Measurements from ENCODE around the gene MGRN1.

Gene MGRN1

DNA sequence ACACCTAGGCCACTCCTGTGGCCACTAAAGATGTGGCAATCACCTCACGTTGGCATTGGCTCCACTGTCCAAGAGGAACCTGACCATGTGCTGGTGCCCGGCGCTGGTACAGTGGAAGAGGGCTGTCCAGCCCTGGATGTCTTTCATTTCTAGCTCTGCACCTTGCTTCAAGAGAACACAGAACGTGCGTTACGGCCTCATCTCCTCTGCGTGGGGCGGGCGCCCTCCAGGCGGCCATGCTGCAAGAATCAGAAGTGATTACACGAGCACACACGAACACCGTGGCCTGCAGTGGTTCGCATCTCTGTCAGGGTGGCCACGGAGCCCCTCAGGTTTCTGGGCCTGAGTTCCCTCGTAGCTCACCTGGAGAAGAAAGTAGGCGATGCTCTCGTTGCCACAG, 102.0 kb downstream of the MGRN1 start:
- no peaks in the 10 kb centered on the region for H3K9me3 ChIP-seq (ENCODE audit: control insufficient read depth, insufficient read depth, low read depth, low read length)
- H3K4me1 ChIP-seq (ENCODE audit: control insufficient read depth, insufficient read depth, low read length), result no peaks in the 10 kb centered on the region
- POLR2A ChIA-PET, result no interaction called here
- CTCF ChIA-PET, result no interaction called here
- no peak overlapping the region for H3K27ac ChIP-seq (ENCODE audit: extremely low read depth, low read depth, low read length)
- TF ChIP-seq ZBTB8A (tag by site-specific recombination; IDR thresholded peaks at IDR 0.05) (no peak), ZNF670 (tag by site-specific recombination; IDR thresholded peaks at IDR 0.05; ENCODE audit: low read depth) (no peak), ZNF514 (tag by site-specific recombination; IDR thresholded peaks at IDR 0.05) (no peak), ZIC2 (tag by site-specific recombination; IDR thresholded peaks at IDR 0.05) (no peak), IKZF3 (tag by site-specific recombination; IDR thresholded peaks at IDR 0.05) (no peak), ZNF169 (tag by site-specific recombination; IDR thresholded peaks at IDR 0.05) (no peak), ZNF16 (tag by site-specific recombination; IDR thresholded peaks at IDR 0.05; ENCODE audit: low read depth) (no peak), ZBTB48 (tag by site-specific recombination; IDR thresholded peaks at IDR 0.05) (no peak), GLI4 (tag by site-specific recombination; IDR thresholded peaks at IDR 0.05) (no peak), ZNF76 (tag by site-specific recombination; IDR thresholded peaks at IDR 0.05; ENCODE audit: borderline replicate concordance, low read depth) (no peak), ZNF596 (tag by site-specific recombination; IDR thresholded peaks at IDR 0.05) (no peak), ZNF549 (tag by site-specific recombination; IDR thresholded peaks at IDR 0.05) (no peak)
- TF ChIP-seq, protein P1, sequence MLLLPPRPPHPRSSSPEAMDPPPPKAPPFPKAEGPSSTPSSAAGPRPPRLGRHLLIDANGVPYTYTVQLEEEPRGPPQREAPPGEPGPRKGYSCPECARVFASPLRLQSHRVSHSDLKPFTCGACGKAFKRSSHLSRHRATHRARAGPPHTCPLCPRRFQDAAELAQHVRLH (tag by site-specific recombination; IDR thresholded peaks at IDR 0.05), result no peak
- TF ChIP-seq, protein P2, sequence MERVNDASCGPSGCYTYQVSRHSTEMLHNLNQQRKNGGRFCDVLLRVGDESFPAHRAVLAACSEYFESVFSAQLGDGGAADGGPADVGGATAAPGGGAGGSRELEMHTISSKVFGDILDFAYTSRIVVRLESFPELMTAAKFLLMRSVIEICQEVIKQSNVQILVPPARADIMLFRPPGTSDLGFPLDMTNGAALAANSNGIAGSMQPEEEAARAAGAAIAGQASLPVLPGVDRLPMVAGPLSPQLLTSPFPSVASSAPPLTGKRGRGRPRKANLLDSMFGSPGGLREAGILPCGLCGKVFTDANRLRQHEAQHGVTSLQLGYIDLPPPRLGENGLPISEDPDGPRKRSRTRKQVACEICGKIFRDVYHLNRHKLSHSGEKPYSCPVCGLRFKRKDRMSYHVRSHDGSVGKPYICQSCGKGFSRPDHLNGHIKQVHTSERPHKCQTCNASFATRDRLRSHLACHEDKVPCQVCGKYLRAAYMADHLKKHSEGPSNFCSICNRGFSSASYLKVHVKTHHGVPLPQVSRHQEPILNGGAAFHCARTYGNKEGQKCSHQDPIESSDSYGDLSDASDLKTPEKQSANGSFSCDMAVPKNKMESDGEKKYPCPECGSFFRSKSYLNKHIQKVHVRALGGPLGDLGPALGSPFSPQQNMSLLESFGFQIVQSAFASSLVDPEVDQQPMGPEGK (tag by site-specific recombination; IDR thresholded peaks at IDR 0.05), result no peak
- H3K4me3 ChIP-seq (ENCODE audit: low read depth, low read length), result no peak overlapping the region
- peaks cover 14 to 67% of the 10 kb centered on the region in 2 experiments; a peak in 2 of 3 replicates for H3K36me3 ChIP-seq (ENCODE audit: control insufficient read depth in 2 of 2, insufficient read depth in 1 of 2, low read length in 2 of 2)

DNA sequence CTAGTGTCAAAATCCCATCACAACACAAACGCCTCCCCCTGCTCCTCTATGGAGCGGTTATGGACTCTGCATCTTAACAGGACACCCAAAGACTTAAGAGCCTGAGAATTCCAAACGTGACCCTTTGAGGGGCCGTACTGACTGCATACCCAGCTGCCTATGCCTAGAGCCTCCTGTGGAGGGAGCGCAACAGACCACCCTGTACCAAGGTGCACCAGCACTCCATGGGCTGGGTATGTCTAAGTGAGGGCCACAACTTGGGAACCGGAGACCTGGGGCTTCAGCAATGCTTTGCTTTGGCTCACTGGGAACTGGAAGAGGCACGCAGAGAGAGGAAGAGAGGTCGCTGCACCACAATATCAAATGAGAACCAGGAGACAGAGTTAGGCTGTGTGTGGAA, 104.0 kb downstream of the MGRN1 start:
- no peaks in the 10 kb centered on the region for H3K4me1 ChIP-seq (ENCODE audit: control insufficient read depth, insufficient read depth, low read length)
- H3K27ac ChIP-seq (ENCODE audit: extremely low read depth, low read depth, low read length), result no peak overlapping the region
- peaks cover 9 to 64% of the 10 kb centered on the region in 2 experiments; a peak in 2 of 3 replicates for H3K36me3 ChIP-seq (ENCODE audit: control insufficient read depth in 2 of 2, insufficient read depth in 1 of 2, low read length in 2 of 2)
- H3K9me3 ChIP-seq (ENCODE audit: control insufficient read depth, insufficient read depth, low read depth, low read length), result no peaks in the 10 kb centered on the region
- ChIA-PET POLR2A (interaction anchor here (0.6 kb wide), 1 partner anchor 310 kb away, joined by 5 read pairs; no protein-coding TSS in a partner anchor), CTCF (no interaction called here)
- TF ChIP-seq, protein P3, sequence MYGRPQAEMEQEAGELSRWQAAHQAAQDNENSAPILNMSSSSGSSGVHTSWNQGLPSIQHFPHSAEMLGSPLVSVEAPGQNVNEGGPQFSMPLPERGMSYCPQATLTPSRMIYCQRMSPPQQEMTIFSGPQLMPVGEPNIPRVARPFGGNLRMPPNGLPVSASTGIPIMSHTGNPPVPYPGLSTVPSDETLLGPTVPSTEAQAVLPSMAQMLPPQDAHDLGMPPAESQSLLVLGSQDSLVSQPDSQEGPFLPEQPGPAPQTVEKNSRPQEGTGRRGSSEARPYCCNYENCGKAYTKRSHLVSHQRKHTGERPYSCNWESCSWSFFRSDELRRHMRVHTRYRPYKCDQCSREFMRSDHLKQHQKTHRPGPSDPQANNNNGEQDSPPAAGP (tag by site-specific recombination; IDR thresholded peaks at IDR 0.05), result no peak
- TF ChIP-seq ZNF155 (tag by site-specific recombination; IDR thresholded peaks at IDR 0.05) (no peak), ZNF341 (tag by site-specific recombination; IDR thresholded peaks at IDR 0.05; ENCODE audit: low read depth) (no peak)
- TF ChIP-seq, protein P4, sequence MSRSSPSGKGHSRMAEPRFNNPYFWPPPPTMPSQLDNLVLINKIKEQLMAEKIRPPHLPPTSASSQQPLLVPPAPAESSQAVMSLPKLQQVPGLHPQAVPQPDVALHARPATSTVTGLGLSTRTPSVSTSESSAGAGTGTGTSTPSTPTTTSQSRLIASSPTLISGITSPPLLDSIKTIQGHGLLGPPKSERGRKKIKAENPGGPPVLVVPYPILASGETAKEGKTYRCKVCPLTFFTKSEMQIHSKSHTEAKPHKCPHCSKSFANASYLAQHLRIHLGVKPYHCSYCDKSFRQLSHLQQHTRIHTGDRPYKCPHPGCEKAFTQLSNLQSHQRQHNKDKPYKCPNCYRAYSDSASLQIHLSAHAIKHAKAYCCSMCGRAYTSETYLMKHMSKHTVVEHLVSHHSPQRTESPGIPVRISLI (tag by site-specific recombination; IDR thresholded peaks at IDR 0.05), result no peak
- no peak overlapping the region for H3K4me3 ChIP-seq (ENCODE audit: low read depth, low read length)

DNA sequence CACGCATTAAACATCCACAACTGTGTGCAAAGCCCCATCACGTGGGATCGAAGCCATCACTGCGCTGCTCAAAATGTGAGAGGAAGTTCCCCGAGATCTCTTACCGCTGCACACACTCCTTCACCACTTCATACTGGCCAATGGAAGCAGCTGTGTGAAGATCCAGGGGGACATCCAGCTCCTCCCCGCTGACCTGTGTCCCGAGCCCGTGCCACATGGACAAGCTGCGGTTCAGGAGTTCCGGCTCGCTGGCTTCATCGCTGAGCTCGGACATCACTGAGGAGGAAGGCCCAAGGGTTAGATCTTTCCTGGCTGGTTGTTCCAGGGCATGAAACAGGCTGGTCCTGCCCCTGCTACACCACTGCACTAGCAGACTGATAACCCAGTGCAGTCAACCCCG, 105.2 kb downstream of the MGRN1 start:
- no peaks in the 10 kb centered on the region for H3K4me1 ChIP-seq (ENCODE audit: control insufficient read depth, insufficient read depth, low read length)
- H3K27ac ChIP-seq (ENCODE audit: extremely low read depth, low read depth, low read length), result no peak overlapping the region
- ChIA-PET CTCF (interaction anchor here (0.6 to 0.7 kb wide), 4 partner anchors 12 to 233 kb away, joined by 3 to 5 read pairs (median 4); no protein-coding TSS in a partner anchor), POLR2A (no interaction called here)
- no peak for TF ChIP-seq SP7 (tag by site-specific recombination; IDR thresholded peaks at IDR 0.05)
- no peak for TF ChIP-seq KLF16 (tag by site-specific recombination; IDR thresholded peaks at IDR 0.05)
- no peak for TF ChIP-seq ZNF350 (tag by site-specific recombination; IDR thresholded peaks at IDR 0.05)
- TF ChIP-seq ZNF596 (tag by site-specific recombination; IDR thresholded peaks at IDR 0.05), result no peak
- TF ChIP-seq ZNF701 (tag by site-specific recombination; IDR thresholded peaks at IDR 0.05), result no peak
- no peak for TF ChIP-seq ZNF133 (tag by site-specific recombination; IDR thresholded peaks at IDR 0.05)
- no peak for TF ChIP-seq HOXD13 (CRISPR knock-in tag; IDR thresholded peaks at IDR 0.05; ENCODE audit: borderline replicate concordance)
- no peak for TF ChIP-seq RBAK (tag by site-specific recombination; IDR thresholded peaks at IDR 0.05)
- no peak for TF ChIP-seq ZNF785 (tag by site-specific recombination; IDR thresholded peaks at IDR 0.05)
- TF ChIP-seq ZBTB21 (tag by site-specific recombination; IDR thresholded peaks at IDR 0.05), result no peak
- no peak for TF ChIP-seq ZNF423 (tag by site-specific recombination; IDR thresholded peaks at IDR 0.05)
- TF ChIP-seq ZNF239 (tag by site-specific recombination; IDR thresholded peaks at IDR 0.05), result no peak
- H3K9me3 ChIP-seq (ENCODE audit: control insufficient read depth, insufficient read depth, low read depth, low read length), result no peaks in the 10 kb centered on the region
- H3K4me3 ChIP-seq (ENCODE audit: low read depth, low read length), result no peak overlapping the region
- H3K36me3 ChIP-seq (ENCODE audit: control insufficient read depth in 2 of 2, insufficient read depth in 1 of 2, low read length in 2 of 2), result peaks cover 3 to 55% of the 10 kb centered on the region in 2 experiments; a peak in 2 of 3 replicates
